HL-60 (cell line): ENCODE results near the gene HES6.
"Not testable (repeated sequence)": the region's sequence is repeated elsewhere in the genome, so short reads cannot be mapped to it uniquely, and the experiment has no call there.

Experiments used
- DNase-seq, 2 experiments: peaks; one replicate each; pipeline ENCODE4 v3.0.0-alpha.2; 2010 to 2020; ENCODE audit warnings: low read depth in 1 of 2, low spot score in 1 of 2
- H3K27ac ChIP-seq: fragments of 250-450 bp; sonication (Bioruptor Pico); replicated peaks from 2 replicates; pipeline ENCODE4 v1.5.1; 2020; ENCODE audit warnings: mild to moderate bottlenecking, moderate library complexity
- H3K27me3 ChIP-seq: fragments of 250-450 bp; sonication (Bioruptor Pico); 2 replicates; pipeline ENCODE4 v1.5.1; 2021; ENCODE audit warnings: mild to moderate bottlenecking, moderate library complexity; ENCODE audit not compliant: insufficient read depth, poor library complexity, severe bottlenecking
- H3K4me3 ChIP-seq: replicated peaks from 2 replicates; pipeline ENCODE4 v1.5.1; 2011; ENCODE audit warnings: mild to moderate bottlenecking, control low read depth, low read length; ENCODE audit not compliant: insufficient read depth
- CTCF ChIP-seq: IDR thresholded peaks from one replicate; pipeline ENCODE4 v1.5.1; 2011; ENCODE audit warnings: low read length, control low read depth, inconsistent platforms; ENCODE audit not compliant: insufficient read depth
- GABPA ChIP-seq: IDR thresholded peaks from 2 replicates; pipeline ENCODE4 v1.6.1; 2012; ENCODE audit warnings: low read depth
- POLR2AphosphoS5 ChIP-seq: IDR thresholded peaks from 2 replicates; pipeline ENCODE4 v1.6.1; 2012; ENCODE audit warnings: low read depth
- REST ChIP-seq: IDR thresholded peaks from 2 replicates; pipeline ENCODE4 v1.6.1; 2012; ENCODE audit warnings: low read depth; ENCODE audit not compliant: insufficient replicate concordance
- SPI1 ChIP-seq: IDR thresholded peaks from 2 replicates; pipeline ENCODE4 v1.6.1; 2012; ENCODE audit warnings: low read depth, mild to moderate bottlenecking, borderline replicate concordance

HES6 gene

GRCh38 chr2:238272156-238272555 lies 32.3 kb upstream of the HES6 start:
- no peak overlapping the region for H3K27ac ChIP-seq
- no peak for DNase-seq
- H3K4me3 ChIP-seq, result no peak overlapping the region
- TF ChIP-seq REST (no peak), POLR2AphosphoS5 (no peak), GABPA (no peak), SPI1 (no peak), CTCF (no peak)
- H3K27me3 ChIP-seq, result no peaks in the 10 kb centered on the region

- H3K27ac ChIP-seq, H3K27me3 ChIP-seq, DNase-seq, H3K4me3 ChIP-seq: not testable (repeated sequence)
Observed at GRCh38 chr2:238271686-238272085, 31.8 kb upstream of the HES6 start.

- Histone ChIP-seq H3K4me3 (no peak overlapping the region), H3K27ac (no peak overlapping the region), H3K27me3 (no peaks in the 10 kb centered on the region)
- no peak for TF ChIP-seq REST
- no peak for TF ChIP-seq GABPA
- no peak for TF ChIP-seq SPI1
- no peak for TF ChIP-seq POLR2AphosphoS5
- no peak for TF ChIP-seq CTCF
- no peak for DNase-seq
Observed at GRCh38 chr2:238271061-238271554, 31.3 kb upstream of the HES6 start.

- no peak for TF ChIP-seq SPI1
- TF ChIP-seq REST, result no peak
- no peak for TF ChIP-seq GABPA
- no peak for TF ChIP-seq POLR2AphosphoS5
- no peak for TF ChIP-seq CTCF
- H3K27me3 ChIP-seq, result no peaks in the 10 kb centered on the region
- no peak overlapping the region for H3K27ac ChIP-seq
- H3K4me3 ChIP-seq, result no peak overlapping the region
- no peak for DNase-seq
Observed at GRCh38 chr2:238270606-238271005, 30.8 kb upstream of the HES6 start.
